H9 (cell line): ENCODE results near the gene FBXL15. TPM values are rescaled to one million over a fixed set of nuclear protein-coding genes. Genes with fewer than 3 reads are reported as not detected.
A peak's percentile ranks its signal among the peaks of the same experiment; 100 is the strongest.

Experiments used
- DNase-seq: peaks from one replicate; pipeline ENCODE4 v3.0.0-alpha.2; 2017
- H2AFZ ChIP-seq: one replicate; pipeline ENCODE4 v1.6.1; 2013; ENCODE audit warnings: mild to moderate bottlenecking, low read length, control low read depth, moderate library complexity
- H2AK5ac ChIP-seq: 2 replicates; pipeline ENCODE4 v1.6.1; 2013; ENCODE audit warnings: low read length, control low read depth, mixed read lengths; ENCODE audit not compliant: insufficient read length
- H2BK120ac ChIP-seq: one replicate; pipeline ENCODE4 v1.6.1; 2013; ENCODE audit warnings: low read depth, mild to moderate bottlenecking, low read length, control low read depth, inconsistent platforms; ENCODE audit not compliant: poor library complexity, severe bottlenecking
- H2BK12ac ChIP-seq: 2 replicates; pipeline ENCODE4 v1.6.1; 2013; ENCODE audit warnings: low read length, control low read depth, mixed read lengths, low read depth; ENCODE audit not compliant: insufficient read length
- H2BK15ac ChIP-seq: 2 replicates; pipeline ENCODE4 v1.6.1; 2013; ENCODE audit warnings: low read depth, low read length, control low read depth
- H2BK20ac ChIP-seq: one replicate; pipeline ENCODE4 v1.6.1; 2013; ENCODE audit warnings: low read depth, mild to moderate bottlenecking, low read length, control low read depth, inconsistent platforms; ENCODE audit not compliant: poor library complexity, severe bottlenecking
- H2BK5ac ChIP-seq: 2 replicates; pipeline ENCODE4 v1.6.1; 2013; ENCODE audit warnings: low read length, control low read depth, mixed read lengths; ENCODE audit not compliant: insufficient read length
- H3K14ac ChIP-seq: 2 replicates; pipeline ENCODE4 v1.6.1; 2013; ENCODE audit warnings: low read length, control low read depth; ENCODE audit not compliant: insufficient read depth
- H3K18ac ChIP-seq: 2 replicates; pipeline ENCODE4 v1.6.1; 2013; ENCODE audit warnings: low read depth, mild to moderate bottlenecking, mixed read lengths, low read length, control low read depth; ENCODE audit not compliant: insufficient read length
- H3K23ac ChIP-seq: 2 replicates; pipeline ENCODE4 v1.6.1; 2013; ENCODE audit warnings: low read length, control low read depth, mixed read lengths, low read depth; ENCODE audit not compliant: insufficient read length
- H3K23me2 ChIP-seq: 2 replicates; pipeline ENCODE4 v1.6.1; 2013; ENCODE audit warnings: low read depth, mild to moderate bottlenecking, mixed read lengths, low read length, control low read depth; ENCODE audit not compliant: insufficient read length, poor library complexity, severe bottlenecking
- H3K27ac ChIP-seq: 2 replicates; pipeline ENCODE4 v1.5.1; 2013; ENCODE audit warnings: low read length, control low read depth, mixed read lengths, low read depth; ENCODE audit not compliant: insufficient read length
- H3K27me3 ChIP-seq: 2 replicates; pipeline ENCODE4 v1.6.1; 2013; ENCODE audit warnings: low read length, control low read depth, inconsistent platforms; ENCODE audit not compliant: insufficient read depth
- H3K4ac ChIP-seq: 2 replicates; pipeline ENCODE4 v1.6.1; 2013; ENCODE audit warnings: low read depth, mild to moderate bottlenecking, control low read depth, inconsistent platforms, low read length, moderate library complexity
- H3K4me1 ChIP-seq: 2 replicates; pipeline ENCODE4 v1.6.1; 2013; ENCODE audit warnings: low read length, control low read depth, inconsistent platforms; ENCODE audit not compliant: insufficient read depth
- H3K4me2 ChIP-seq: 2 replicates; pipeline ENCODE4 v1.6.1; 2013; ENCODE audit warnings: low read length, control low read depth, mixed read lengths; ENCODE audit not compliant: insufficient read length, insufficient read depth
- H3K56ac ChIP-seq: 2 replicates; pipeline ENCODE4 v1.6.1; 2013; ENCODE audit warnings: low read depth, mild to moderate bottlenecking, mixed read lengths, low read length, control low read depth; ENCODE audit not compliant: insufficient read length
- H3K79me1 ChIP-seq: 2 replicates; pipeline ENCODE4 v1.6.1; 2013; ENCODE audit warnings: low read depth, mild to moderate bottlenecking, moderate library complexity, low read length, control low read depth, inconsistent platforms; ENCODE audit not compliant: insufficient read depth, poor library complexity, severe bottlenecking
- H3K79me2 ChIP-seq: 2 replicates; pipeline ENCODE4 v1.6.1; 2013; ENCODE audit warnings: low read length, control low read depth, inconsistent platforms; ENCODE audit not compliant: insufficient read depth
- H3K9ac ChIP-seq: 2 replicates; pipeline ENCODE4 v1.6.1; 2013; ENCODE audit warnings: low read length, control low read depth, mixed read lengths; ENCODE audit not compliant: insufficient read length; ENCODE audit errors: extremely low read depth
- H3K9me3 ChIP-seq: one replicate; pipeline ENCODE4 v1.6.1; 2013; ENCODE audit warnings: low read depth, low read length, inconsistent platforms; ENCODE audit not compliant: control insufficient read depth
- H3T11ph ChIP-seq: one replicate; pipeline ENCODE4 v1.6.1; 2013; ENCODE audit warnings: mild to moderate bottlenecking, low read length, control low read depth, inconsistent platforms
- H4K20me1 ChIP-seq: one replicate; pipeline ENCODE4 v1.6.1; 2013; ENCODE audit not compliant: control insufficient read depth, insufficient read length, insufficient read depth
- H4K5ac ChIP-seq: 2 replicates; pipeline ENCODE4 v1.6.1; 2013; ENCODE audit warnings: low read depth, mild to moderate bottlenecking, mixed read lengths, low read length, control low read depth; ENCODE audit not compliant: insufficient read length
- H4K8ac ChIP-seq: replicated peaks from 2 replicates; pipeline ENCODE4 v1.6.1; 2013; ENCODE audit warnings: low read length, control low read depth, mixed read lengths, low read depth; ENCODE audit not compliant: insufficient read length
- H4K91ac ChIP-seq: 2 replicates; pipeline ENCODE4 v1.6.1; 2013; ENCODE audit warnings: low read depth, mild to moderate bottlenecking, moderate library complexity, mixed read lengths, low read length, control low read depth; ENCODE audit not compliant: insufficient read length
- H3K27ac Mint-ChIP-seq, 3 experiments: 2 replicates in 2 of 3; 3 replicates in 1 of 3; pipeline ENCODE4 v1.8.0; 2020 to 2021; ENCODE audit warnings: mixed read lengths in 3 of 3, mild to moderate bottlenecking in 1 of 3, moderate library complexity in 1 of 3
- H3K27me3 Mint-ChIP-seq: 2 replicates; pipeline ENCODE4 v1.8.0; 2021; ENCODE audit warnings: low read depth, mild to moderate bottlenecking, moderate library complexity, mixed read lengths
- H3K36me3 Mint-ChIP-seq, 3 experiments: 2 replicates in 2 of 3; 3 replicates in 1 of 3; pipeline ENCODE4 v1.8.0; 2020 to 2021; ENCODE audit warnings: low read depth in 3 of 3, mixed read lengths in 3 of 3; ENCODE audit not compliant: insufficient read depth in 1 of 3
- H3K4me1 Mint-ChIP-seq, 2 experiments: 2 replicates each; pipeline ENCODE4 v1.8.0; 2020; ENCODE audit warnings: mixed read lengths in 2 of 2
- H3K4me3 Mint-ChIP-seq, 2 experiments: 2 replicates in 1 of 2; 3 replicates in 1 of 2; pipeline ENCODE4 v1.8.0; 2020 to 2021; ENCODE audit warnings: mild to moderate bottlenecking in 2 of 2, mixed read lengths in 2 of 2, moderate library complexity in 1 of 2
- H3K9me3 Mint-ChIP-seq, 2 experiments: 2 replicates in 1 of 2; 3 replicates in 1 of 2; pipeline ENCODE4 v1.8.0; 2020; ENCODE audit warnings: mild to moderate bottlenecking in 2 of 2, mixed read lengths in 2 of 2, moderate library complexity in 1 of 2
- CTCF ChIP-seq: fragments of 200-600 bp; sonication (generic); conservative IDR thresholded peaks from 3 replicates; pipeline ENCODE4 v1.8.0; 2021; ENCODE audit warnings: antibody characterized with exemption, mild to moderate bottlenecking
- WGBS: extraction: QIAGEN DNeasy Blood & Tissue Kit; methylation state at CpG from one replicate; pipeline ENCODE4 v1.1.7; 2013; ENCODE audit warnings: missing lambda C conversion rate, low lambda C conversion rate, mixed read lengths; ENCODE audit not compliant: insufficient read length; ENCODE audit errors: extremely low coverage; 5-methylcytosine and 5-hydroxymethylcytosine counted together
- total RNA-seq: library from RNA; stranded (reverse); gene quantifications from 2 replicates; pipeline ENCODE4 v1.2.1, GENCODE V29; 2021

Gene FBXL15
- total RNA-seq, 1 experiment from 2014 or later, result 9.1 TPM

GRCh38 chr10:102395400-102396316 lies 25.0 kb upstream of the FBXL15 start, which contains the start of gene NFKB2:
Gene NFKB2 (plus strand): TSS chr10:102395705. CDS start chr10:102395960, 255 bp downstream.
- Histone ChIP-seq H2BK12ac (no peak within 1 kb of the TSS), H2BK15ac (no peak within 1 kb of the TSS), H3K79me2 (no peaks in the 10 kb centered on the region), H3K79me1 (no peaks in the 10 kb centered on the region), H3K23ac (no peak within 1 kb of the TSS), H3K18ac (peak within 1 kb of the TSS; percentile 59), H4K8ac (no peak within 1 kb of the TSS), H2AFZ (no peak within 1 kb of the TSS), H3K4me2 (peak within 1 kb of the TSS; percentile 69), H4K5ac (no peak within 1 kb of the TSS), H4K91ac (no peak within 1 kb of the TSS), H3K4ac (no peak within 1 kb of the TSS), H2BK5ac (no peak within 1 kb of the TSS), H2AK5ac (no peak within 1 kb of the TSS), H4K20me1 (peaks cover 4% of the 10 kb centered on the region), H2BK20ac (no peak within 1 kb of the TSS), H3T11ph (no peak within 1 kb of the TSS), H3K9ac (peak within 1 kb of the TSS; percentile 56), H3K4me1 (no peaks in the 10 kb centered on the region), H3K14ac (peak within 1 kb of the TSS; percentile 55; the same call in 1 of the 2 replicates), H3K27me3 (peaks cover 11% of the 10 kb centered on the region; the same call in 1 of the 2 replicates), H3K23me2 (peaks cover 17% of the 10 kb centered on the region), H3K9me3 (no peaks in the 10 kb centered on the region), H3K27ac (no peak within 1 kb of the TSS), H3K56ac (no peak within 1 kb of the TSS), H2BK120ac (no peak within 1 kb of the TSS)
- H3K4me3 Mint-ChIP-seq, result peak within 1 kb of the TSS; percentile 73 to 79
- peaks cover 0 to 20% (median 17%) of the 10 kb centered on the region in 3 experiments; a peak in 6 of 7 replicates for H3K36me3 Mint-ChIP-seq
- WGBS, result no CpG with 5 or more reads among the region's 42 CpGs
- peak; percentile 92 for DNase-seq
- H3K9me3 Mint-ChIP-seq, result no peaks in the 10 kb centered on the region
- TF ChIP-seq CTCF, result no peak
- H3K27me3 Mint-ChIP-seq, result peaks cover 64% of the 10 kb centered on the region
- peak within 1 kb of the TSS in 2 of 3 experiments; percentile 62 to 70; a peak in 3 of 7 replicates for H3K27ac Mint-ChIP-seq
- H3K4me1 Mint-ChIP-seq, result peaks cover 35 to 51% of the 10 kb centered on the region in 2 experiments
